ENCODE measurements around the gene RNF220.

The RNF220 gene

DNA sequence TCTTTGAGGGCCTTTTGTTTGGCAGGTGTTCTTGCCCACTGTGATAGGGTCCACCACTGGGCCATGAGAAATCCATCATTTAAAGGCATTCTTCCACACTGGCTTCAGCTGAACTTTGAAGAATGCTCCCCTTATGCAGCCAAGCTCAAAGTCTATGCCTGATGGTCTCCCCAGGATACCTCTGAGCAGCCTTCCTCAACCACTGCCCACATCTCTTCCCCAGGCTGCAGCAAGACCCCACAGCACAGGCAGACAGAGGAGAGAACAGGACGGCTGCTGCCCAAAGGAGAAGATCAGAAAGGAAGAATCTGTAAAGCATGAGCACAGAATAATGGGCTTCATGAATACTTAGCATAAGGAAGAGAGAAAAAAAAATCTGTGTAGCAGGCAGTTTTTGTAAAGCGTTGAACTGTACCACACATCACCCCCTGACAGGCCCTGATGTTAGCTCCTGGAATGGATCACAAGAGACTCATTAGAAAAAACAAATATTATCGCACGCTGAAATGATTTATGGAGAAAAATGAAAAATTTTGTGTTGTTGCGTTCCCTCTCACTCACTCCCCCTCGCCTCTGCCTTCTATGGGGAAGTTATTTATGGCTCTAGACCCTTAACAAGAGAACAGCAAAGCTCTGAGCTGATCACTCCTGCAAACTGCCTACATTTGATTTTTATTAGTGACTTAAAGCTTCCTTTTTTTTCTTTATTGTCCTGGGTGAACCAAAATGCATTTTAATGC lies 135.1 kb downstream of the RNF220 start:
- no peak for DNase-seq (ENCODE audit: low spot score)
- TF ChIP-seq, protein P1, sequence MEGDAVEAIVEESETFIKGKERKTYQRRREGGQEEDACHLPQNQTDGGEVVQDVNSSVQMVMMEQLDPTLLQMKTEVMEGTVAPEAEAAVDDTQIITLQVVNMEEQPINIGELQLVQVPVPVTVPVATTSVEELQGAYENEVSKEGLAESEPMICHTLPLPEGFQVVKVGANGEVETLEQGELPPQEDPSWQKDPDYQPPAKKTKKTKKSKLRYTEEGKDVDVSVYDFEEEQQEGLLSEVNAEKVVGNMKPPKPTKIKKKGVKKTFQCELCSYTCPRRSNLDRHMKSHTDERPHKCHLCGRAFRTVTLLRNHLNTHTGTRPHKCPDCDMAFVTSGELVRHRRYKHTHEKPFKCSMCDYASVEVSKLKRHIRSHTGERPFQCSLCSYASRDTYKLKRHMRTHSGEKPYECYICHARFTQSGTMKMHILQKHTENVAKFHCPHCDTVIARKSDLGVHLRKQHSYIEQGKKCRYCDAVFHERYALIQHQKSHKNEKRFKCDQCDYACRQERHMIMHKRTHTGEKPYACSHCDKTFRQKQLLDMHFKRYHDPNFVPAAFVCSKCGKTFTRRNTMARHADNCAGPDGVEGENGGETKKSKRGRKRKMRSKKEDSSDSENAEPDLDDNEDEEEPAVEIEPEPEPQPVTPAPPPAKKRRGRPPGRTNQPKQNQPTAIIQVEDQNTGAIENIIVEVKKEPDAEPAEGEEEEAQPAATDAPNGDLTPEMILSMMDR (IDR thresholded peaks at IDR 0.05; ENCODE audit: extremely low read depth, missing control alignments) = no peak

- TF ChIP-seq, protein P1 (IDR thresholded peaks at IDR 0.05; ENCODE audit: extremely low read depth, missing control alignments) = no peak
- no peak for DNase-seq (ENCODE audit: low spot score)
These were observed 137.5 kb downstream of the RNF220 start for GRCh38 chr1:44542420-44543063.

DNA sequence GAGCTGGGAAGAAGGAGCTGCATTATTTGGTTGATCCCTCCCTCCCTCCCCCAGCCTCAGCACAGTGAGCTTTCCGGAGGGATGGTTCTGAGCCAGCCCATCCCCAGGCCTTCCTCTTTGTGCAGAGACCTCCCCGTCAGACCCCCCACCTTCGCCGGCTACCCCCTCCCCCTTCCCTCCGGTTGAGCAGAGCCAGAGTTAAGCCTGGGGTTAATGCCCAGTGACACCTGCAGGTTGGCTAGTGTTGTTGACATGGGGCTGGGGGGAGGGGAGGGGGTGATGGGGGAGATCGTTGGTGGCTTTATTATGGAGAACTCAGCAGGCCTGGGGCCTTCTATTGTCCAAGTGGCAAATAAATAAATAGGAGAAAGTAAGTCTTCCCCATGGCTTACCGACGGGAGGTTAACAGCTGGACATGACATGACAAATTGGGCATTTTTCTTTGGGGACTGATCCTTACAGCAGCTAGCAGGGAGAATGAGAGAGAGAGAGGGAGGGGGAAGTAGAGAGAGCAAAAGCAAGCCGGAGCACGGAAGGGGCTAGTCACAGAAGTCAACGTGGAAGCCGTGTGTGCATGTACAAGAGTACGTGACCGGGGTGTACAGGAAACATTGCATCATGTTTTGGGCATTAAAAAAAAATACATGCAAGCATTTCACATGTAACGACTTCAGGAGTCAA lies 138.1 kb downstream of the RNF220 start:
- no peak for DNase-seq (ENCODE audit: low spot score)
- TF ChIP-seq, protein P1 (IDR thresholded peaks at IDR 0.05; ENCODE audit: extremely low read depth, missing control alignments) = no peak

DNA sequence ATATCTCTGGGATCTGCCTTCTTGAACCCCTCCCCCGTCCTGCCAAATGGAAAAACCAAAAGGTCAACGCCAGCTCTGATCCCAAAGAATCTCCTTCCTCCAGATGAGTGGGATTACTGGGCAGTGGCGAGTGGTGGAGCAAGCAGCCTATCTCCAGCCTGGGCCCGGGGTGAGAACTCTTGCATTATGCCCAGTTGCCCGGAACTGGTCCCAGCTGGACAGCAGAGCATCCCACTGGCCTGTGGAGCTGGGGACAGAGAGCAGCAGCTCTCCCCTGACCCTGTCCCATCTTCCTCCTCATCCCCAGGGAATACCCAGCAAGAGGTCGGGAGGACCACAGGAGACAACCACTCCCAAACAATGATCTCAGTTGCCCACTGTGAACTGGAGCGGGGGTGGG lies 138.7 kb downstream of the RNF220 start:
- DNase-seq (ENCODE audit: low spot score) = no peak
- TF ChIP-seq, protein P1 (IDR thresholded peaks at IDR 0.05; ENCODE audit: extremely low read depth, missing control alignments) = no peak

- no peak for DNase-seq (ENCODE audit: low spot score)
- TF ChIP-seq, protein P1 (IDR thresholded peaks at IDR 0.05; ENCODE audit: extremely low read depth, missing control alignments) = no peak
These were observed 139.9 kb downstream of the RNF220 start for GRCh38 chr1:44544960-44545359.

DNA sequence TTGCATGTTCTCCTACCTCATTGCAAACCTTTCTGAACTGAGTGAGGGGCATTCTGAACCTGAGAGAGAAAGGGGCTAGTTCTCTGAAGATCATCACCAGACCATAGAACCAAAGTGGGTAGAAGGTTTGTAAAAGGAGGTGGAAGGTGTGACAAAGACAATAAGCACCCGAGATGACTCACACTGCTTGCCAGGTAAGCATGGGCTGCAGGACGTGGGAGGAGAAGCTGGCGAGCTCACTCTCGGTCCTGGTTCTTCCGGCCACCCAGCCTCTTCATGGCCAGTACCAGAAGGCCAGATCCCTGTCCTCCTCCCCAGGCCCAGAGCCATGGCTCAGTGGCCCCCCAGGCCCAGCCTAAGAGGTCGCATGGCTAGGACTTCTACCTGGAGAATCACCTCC lies 140.9 kb downstream of the RNF220 start:
- DNase-seq (ENCODE audit: low spot score) = no peak
- TF ChIP-seq, protein P1 (IDR thresholded peaks at IDR 0.05; ENCODE audit: extremely low read depth, missing control alignments) = no peak
